SK-N-SH treated with all-trans-retinoic acid at 6 μM for 48 hours (cell line): ENCODE results near the gene GPR161.

Experiments used
- ATAC-seq: fragments of 200-7000 bp; cut with Tn5 transposase; 3 replicates; pipeline ENCODE4 v1.9.1; 2020; ENCODE audit warnings: mild to moderate bottlenecking, moderate library complexity
- ARNTL ChIP-seq: fragments of 450-650 bp; formaldehyde crosslinking; IDR thresholded peaks from 2 replicates; pipeline ENCODE4 v1.5.0; 2020; ENCODE audit warnings: low read depth, mild to moderate bottlenecking, moderate library complexity, borderline replicate concordance
- BACH2 ChIP-seq: fragments of 250-450 bp; sonication (Bioruptor Pico); IDR thresholded peaks from 2 replicates; pipeline ENCODE4 v1.9.0; 2021; ENCODE audit warnings: mild to moderate bottlenecking, borderline replicate concordance
- CSDC2 ChIP-seq: fragments of 250-450 bp; sonication (Bioruptor Pico); IDR thresholded peaks from 2 replicates; pipeline ENCODE4 v1.5.0; 2020; ENCODE audit warnings: mild to moderate bottlenecking, moderate library complexity
- ESRRG ChIP-seq: fragments of 250-450 bp; sonication (Bioruptor Pico); IDR thresholded peaks from 2 replicates; pipeline ENCODE4 v1.6.1; 2021; ENCODE audit warnings: mild to moderate bottlenecking
- GLIS3 ChIP-seq: fragments of 250-450 bp; sonication (Bioruptor Pico); IDR thresholded peaks from 2 replicates; pipeline ENCODE4 v1.5.0; 2020; ENCODE audit warnings: mild to moderate bottlenecking, moderate library complexity
- ISL1 ChIP-seq: fragments of 250-450 bp; sonication (Bioruptor Pico); IDR thresholded peaks from 2 replicates; pipeline ENCODE4 v2.1.2; 2022; ENCODE audit warnings: mild to moderate bottlenecking, moderate library complexity
- OSR1 ChIP-seq: fragments of 250-450 bp; sonication (Bioruptor Pico); IDR thresholded peaks from 2 replicates; pipeline ENCODE4 v1.8.0; 2022; ENCODE audit warnings: moderate library complexity, mild to moderate bottlenecking, inconsistent platforms
- PPARA ChIP-seq: fragments of 250-450 bp; sonication (Bioruptor Pico); IDR thresholded peaks from 2 replicates; pipeline ENCODE4 v1.5.0; 2020; ENCODE audit warnings: mild to moderate bottlenecking, borderline replicate concordance
- RARB ChIP-seq: fragments of 250-450 bp; sonication (Bioruptor Pico); IDR thresholded peaks from 2 replicates; pipeline ENCODE4 v1.8.0; 2021; ENCODE audit warnings: mild to moderate bottlenecking, moderate library complexity
- TCF4 ChIP-seq: fragments of 250-450 bp; sonication (Bioruptor Pico); IDR thresholded peaks from 2 replicates; pipeline ENCODE4 v1.8.0; 2021; ENCODE audit warnings: mild to moderate bottlenecking, moderate library complexity, borderline replicate concordance
- TOX ChIP-seq: fragments of 250-450 bp; sonication (Bioruptor Pico); IDR thresholded peaks from 2 replicates; pipeline ENCODE4 v1.8.0; 2021; ENCODE audit warnings: mild to moderate bottlenecking, moderate library complexity, borderline replicate concordance
- ZFP3 ChIP-seq: fragments of 250-450 bp; sonication (Bioruptor Pico); IDR thresholded peaks from 2 replicates; pipeline ENCODE4 v1.5.0; 2020; ENCODE audit warnings: mild to moderate bottlenecking, moderate library complexity
- ZFP30 ChIP-seq: fragments of 450-650 bp; formaldehyde crosslinking; IDR thresholded peaks from 2 replicates; pipeline ENCODE4 v1.5.0; 2022; ENCODE audit warnings: mild to moderate bottlenecking, moderate library complexity
- ZNF565 ChIP-seq: fragments of 450-650 bp; formaldehyde crosslinking; conservative IDR thresholded peaks from 2 replicates; pipeline ENCODE4 v1.5.0; 2020; ENCODE audit warnings: low read depth, mild to moderate bottlenecking, moderate library complexity
- ZNF8 ChIP-seq: fragments of 450-650 bp; formaldehyde crosslinking; IDR thresholded peaks from 2 replicates; pipeline ENCODE4 v1.5.0; 2020; ENCODE audit warnings: mild to moderate bottlenecking, moderate library complexity
- TF ChIP-seq, protein P1 (sequence below): fragments of 250-450 bp; sonication (Bioruptor Pico); IDR thresholded peaks from 2 replicates; pipeline ENCODE4 v1.8.0; 2020; ENCODE audit warnings: mild to moderate bottlenecking, moderate library complexity, borderline replicate concordance
- TF ChIP-seq, protein P2 (sequence below): fragments of 250-450 bp; sonication (Bioruptor Pico); IDR thresholded peaks from 2 replicates; pipeline ENCODE4 v1.5.1; 2020; ENCODE audit warnings: low read depth, mild to moderate bottlenecking, moderate library complexity
- TF ChIP-seq, protein P3 (sequence below): fragments of 250-450 bp; sonication (Bioruptor Pico); IDR thresholded peaks from 2 replicates; pipeline ENCODE4 v1.5.0; 2020; ENCODE audit warnings: mild to moderate bottlenecking, moderate library complexity
- TF ChIP-seq, protein P4 (sequence below): fragments of 250-450 bp; sonication (Bioruptor Pico); IDR thresholded peaks from 2 replicates; pipeline ENCODE4 v1.5.1; 2021; ENCODE audit warnings: mild to moderate bottlenecking, moderate library complexity

Gene GPR161

DNA sequence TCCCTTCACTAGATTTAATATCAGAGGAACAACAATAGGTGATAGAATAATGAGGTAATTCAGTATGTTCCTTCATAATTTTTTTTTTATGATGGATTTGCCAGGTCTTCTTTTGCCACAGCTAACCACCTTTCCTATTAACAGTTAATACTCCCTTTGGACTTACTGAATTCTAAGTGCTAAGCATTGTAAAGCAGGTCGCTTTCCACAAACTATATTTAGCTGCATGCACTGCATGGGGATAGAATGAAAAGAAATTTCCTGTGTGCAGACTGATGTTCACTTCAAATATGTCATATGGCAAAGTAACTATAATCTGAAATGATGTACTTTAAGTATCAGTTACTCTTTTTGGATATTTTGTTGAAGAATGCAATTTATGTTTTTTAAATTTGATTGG, 85.8 kb downstream of the GPR161 start:
- no peak for ATAC-seq
- TF ChIP-seq ESRRG (no peak), ZNF565 (CRISPR knock-in tag) (no peak), ARNTL (CRISPR knock-in tag) (no peak), RARB (CRISPR knock-in tag) (no peak), ZFP3 (no peak), PPARA (CRISPR knock-in tag) (no peak)

DNA sequence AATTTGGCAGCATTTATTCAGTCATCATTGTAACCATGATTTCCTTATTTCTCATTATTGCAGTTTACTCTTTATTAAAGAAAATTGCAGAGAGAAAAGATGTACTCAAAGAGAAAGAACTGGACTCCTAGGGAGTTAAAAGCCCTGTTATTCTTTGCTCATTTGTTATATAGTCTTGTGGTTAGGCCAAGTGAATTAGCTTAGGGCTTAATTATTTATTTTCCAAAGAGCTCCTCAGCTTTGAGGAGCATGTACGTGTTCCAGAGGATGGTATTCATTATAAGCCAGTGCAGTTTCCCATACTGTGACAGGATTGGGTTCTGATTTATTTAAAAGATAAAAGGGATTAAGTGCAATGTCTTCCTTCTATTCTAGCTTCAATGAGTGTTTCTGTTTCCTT, 86.4 kb downstream of the GPR161 start:
- ATAC-seq: no peak; the same call in 2 of the 3 replicates
- TF ChIP-seq, protein P1, sequence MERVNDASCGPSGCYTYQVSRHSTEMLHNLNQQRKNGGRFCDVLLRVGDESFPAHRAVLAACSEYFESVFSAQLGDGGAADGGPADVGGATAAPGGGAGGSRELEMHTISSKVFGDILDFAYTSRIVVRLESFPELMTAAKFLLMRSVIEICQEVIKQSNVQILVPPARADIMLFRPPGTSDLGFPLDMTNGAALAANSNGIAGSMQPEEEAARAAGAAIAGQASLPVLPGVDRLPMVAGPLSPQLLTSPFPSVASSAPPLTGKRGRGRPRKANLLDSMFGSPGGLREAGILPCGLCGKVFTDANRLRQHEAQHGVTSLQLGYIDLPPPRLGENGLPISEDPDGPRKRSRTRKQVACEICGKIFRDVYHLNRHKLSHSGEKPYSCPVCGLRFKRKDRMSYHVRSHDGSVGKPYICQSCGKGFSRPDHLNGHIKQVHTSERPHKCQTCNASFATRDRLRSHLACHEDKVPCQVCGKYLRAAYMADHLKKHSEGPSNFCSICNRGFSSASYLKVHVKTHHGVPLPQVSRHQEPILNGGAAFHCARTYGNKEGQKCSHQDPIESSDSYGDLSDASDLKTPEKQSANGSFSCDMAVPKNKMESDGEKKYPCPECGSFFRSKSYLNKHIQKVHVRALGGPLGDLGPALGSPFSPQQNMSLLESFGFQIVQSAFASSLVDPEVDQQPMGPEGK (CRISPR knock-in tag): no peak
- no peak for TF ChIP-seq RARB (CRISPR knock-in tag)
- TF ChIP-seq TCF4 (CRISPR knock-in tag): no peak
- TF ChIP-seq ZNF565 (CRISPR knock-in tag): no peak
- no peak for TF ChIP-seq ZFP30 (CRISPR knock-in tag)
- TF ChIP-seq GLIS3 (CRISPR knock-in tag): no peak
- TF ChIP-seq ARNTL (CRISPR knock-in tag): no peak
- TF ChIP-seq, protein P2, sequence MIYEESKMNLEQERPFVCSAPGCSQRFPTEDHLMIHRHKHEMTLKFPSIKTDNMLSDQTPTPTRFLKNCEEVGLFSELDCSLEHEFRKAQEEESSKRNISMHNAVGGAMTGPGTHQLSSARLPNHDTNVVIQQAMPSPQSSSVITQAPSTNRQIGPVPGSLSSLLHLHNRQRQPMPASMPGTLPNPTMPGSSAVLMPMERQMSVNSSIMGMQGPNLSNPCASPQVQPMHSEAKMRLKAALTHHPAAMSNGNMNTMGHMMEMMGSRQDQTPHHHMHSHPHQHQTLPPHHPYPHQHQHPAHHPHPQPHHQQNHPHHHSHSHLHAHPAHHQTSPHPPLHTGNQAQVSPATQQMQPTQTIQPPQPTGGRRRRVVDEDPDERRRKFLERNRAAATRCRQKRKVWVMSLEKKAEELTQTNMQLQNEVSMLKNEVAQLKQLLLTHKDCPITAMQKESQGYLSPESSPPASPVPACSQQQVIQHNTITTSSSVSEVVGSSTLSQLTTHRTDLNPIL (CRISPR knock-in tag): no peak
- TF ChIP-seq, protein P3, sequence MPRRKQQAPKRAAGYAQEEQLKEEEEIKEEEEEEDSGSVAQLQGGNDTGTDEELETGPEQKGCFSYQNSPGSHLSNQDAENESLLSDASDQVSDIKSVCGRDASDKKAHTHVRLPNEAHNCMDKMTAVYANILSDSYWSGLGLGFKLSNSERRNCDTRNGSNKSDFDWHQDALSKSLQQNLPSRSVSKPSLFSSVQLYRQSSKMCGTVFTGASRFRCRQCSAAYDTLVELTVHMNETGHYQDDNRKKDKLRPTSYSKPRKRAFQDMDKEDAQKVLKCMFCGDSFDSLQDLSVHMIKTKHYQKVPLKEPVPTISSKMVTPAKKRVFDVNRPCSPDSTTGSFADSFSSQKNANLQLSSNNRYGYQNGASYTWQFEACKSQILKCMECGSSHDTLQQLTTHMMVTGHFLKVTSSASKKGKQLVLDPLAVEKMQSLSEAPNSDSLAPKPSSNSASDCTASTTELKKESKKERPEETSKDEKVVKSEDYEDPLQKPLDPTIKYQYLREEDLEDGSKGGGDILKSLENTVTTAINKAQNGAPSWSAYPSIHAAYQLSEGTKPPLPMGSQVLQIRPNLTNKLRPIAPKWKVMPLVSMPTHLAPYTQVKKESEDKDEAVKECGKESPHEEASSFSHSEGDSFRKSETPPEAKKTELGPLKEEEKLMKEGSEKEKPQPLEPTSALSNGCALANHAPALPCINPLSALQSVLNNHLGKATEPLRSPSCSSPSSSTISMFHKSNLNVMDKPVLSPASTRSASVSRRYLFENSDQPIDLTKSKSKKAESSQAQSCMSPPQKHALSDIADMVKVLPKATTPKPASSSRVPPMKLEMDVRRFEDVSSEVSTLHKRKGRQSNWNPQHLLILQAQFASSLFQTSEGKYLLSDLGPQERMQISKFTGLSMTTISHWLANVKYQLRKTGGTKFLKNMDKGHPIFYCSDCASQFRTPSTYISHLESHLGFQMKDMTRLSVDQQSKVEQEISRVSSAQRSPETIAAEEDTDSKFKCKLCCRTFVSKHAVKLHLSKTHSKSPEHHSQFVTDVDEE: no peak
- no peak for TF ChIP-seq ISL1 (CRISPR knock-in tag)
- no peak for TF ChIP-seq ZNF8 (CRISPR knock-in tag)
- TF ChIP-seq CSDC2: no peak
- no peak for TF ChIP-seq TOX (CRISPR knock-in tag)
- no peak for TF ChIP-seq PPARA (CRISPR knock-in tag)
- TF ChIP-seq ZFP3: no peak
- TF ChIP-seq, protein P4, sequence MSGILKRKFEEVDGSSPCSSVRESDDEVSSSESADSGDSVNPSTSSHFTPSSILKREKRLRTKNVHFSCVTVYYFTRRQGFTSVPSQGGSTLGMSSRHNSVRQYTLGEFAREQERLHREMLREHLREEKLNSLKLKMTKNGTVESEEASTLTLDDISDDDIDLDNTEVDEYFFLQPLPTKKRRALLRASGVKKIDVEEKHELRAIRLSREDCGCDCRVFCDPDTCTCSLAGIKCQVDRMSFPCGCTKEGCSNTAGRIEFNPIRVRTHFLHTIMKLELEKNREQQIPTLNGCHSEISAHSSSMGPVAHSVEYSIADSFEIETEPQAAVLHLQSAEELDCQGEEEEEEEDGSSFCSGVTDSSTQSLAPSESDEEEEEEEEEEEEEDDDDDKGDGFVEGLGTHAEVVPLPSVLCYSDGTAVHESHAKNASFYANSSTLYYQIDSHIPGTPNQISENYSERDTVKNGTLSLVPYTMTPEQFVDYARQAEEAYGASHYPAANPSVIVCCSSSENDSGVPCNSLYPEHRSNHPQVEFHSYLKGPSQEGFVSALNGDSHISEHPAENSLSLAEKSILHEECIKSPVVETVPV (CRISPR knock-in tag): no peak

DNA sequence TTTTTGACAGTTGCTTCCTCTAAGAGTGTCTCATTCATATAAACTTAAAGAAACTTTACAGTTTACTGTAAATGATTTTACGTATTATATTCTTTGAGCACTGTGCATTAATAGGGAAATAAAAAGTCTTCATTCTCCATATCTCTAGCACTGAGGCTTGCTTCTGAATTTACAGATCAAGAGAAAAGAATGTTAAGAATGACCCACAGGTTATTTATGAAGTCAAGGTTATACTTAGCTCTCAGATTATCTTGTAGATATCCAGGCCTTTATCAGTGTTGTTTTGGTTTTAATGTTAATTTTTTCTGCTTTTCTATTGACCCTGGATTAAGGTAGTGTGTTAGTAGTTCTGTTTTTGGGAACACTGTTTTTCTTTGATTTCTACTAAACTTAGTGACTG, 91.4 kb downstream of the GPR161 start:
- TF ChIP-seq RARB (CRISPR knock-in tag) (no peak), GLIS3 (CRISPR knock-in tag) (no peak), ARNTL (CRISPR knock-in tag) (no peak), TOX (CRISPR knock-in tag) (no peak), OSR1 (CRISPR knock-in tag) (no peak), ZNF8 (CRISPR knock-in tag) (no peak), BACH2 (CRISPR knock-in tag) (no peak), ZFP3 (no peak)
- TF ChIP-seq, protein P1 (CRISPR knock-in tag): no peak
- TF ChIP-seq, protein P4 (CRISPR knock-in tag): no peak
- no peak for ATAC-seq
